Measurements from ENCODE around the gene PLEK.
"Not testable (repeated sequence)": the region's sequence is repeated elsewhere in the genome, so short reads cannot be mapped to it uniquely, and the experiment has no call there.

The PLEK gene

GRCh38 chr2:68356599-68357239 lies 8.4 kb upstream of the PLEK start:
- no peak for DNase-seq

- peak; percentile 29 for DNase-seq
These were observed 7.3 kb upstream of the PLEK start for GRCh38 chr2:68357605-68358337.

- no peak for DNase-seq
These were observed 5.2 kb upstream of the PLEK start for GRCh38 chr2:68359889-68360288.

- DNase-seq = peak; percentile 71
These were observed 3.0 kb upstream of the PLEK start for GRCh38 chr2:68362069-68362468.

- no peak for DNase-seq
These were observed 2.3 kb upstream of the PLEK start for GRCh38 chr2:68362749-68363148.

- DNase-seq = no peak
These were observed 1.4 kb upstream of the PLEK start for GRCh38 chr2:68363721-68364120.

GRCh38 chr2:68366083-68366560 lies 1.0 kb downstream of the PLEK start:
- DNase-seq = no peak

- DNase-seq = no peak
These were observed 3.0 kb downstream of the PLEK start for GRCh38 chr2:68367953-68368653.

GRCh38 chr2:68368654-68369336 lies 3.7 kb downstream of the PLEK start:
- no peak for DNase-seq

GRCh38 chr2:68369337-68369734 lies 4.3 kb downstream of the PLEK start:
- DNase-seq = no peak

GRCh38 chr2:68371138-68371537 lies 6.1 kb downstream of the PLEK start:
- DNase-seq = no peak

GRCh38 chr2:68371581-68371980 lies 6.5 kb downstream of the PLEK start:
- no peak for DNase-seq

GRCh38 chr2:68372485-68372884 lies 7.4 kb downstream of the PLEK start:
- no peak for DNase-seq

GRCh38 chr2:68374184-68374583 lies 9.1 kb downstream of the PLEK start:
- DNase-seq = no peak

GRCh38 chr2:68375582-68375981 lies 10.5 kb downstream of the PLEK start:
- DNase-seq = no peak

GRCh38 chr2:68377137-68377780 lies 12.2 kb downstream of the PLEK start:
- DNase-seq = no peak

- DNase-seq = not testable (repeated sequence)
These were observed 13.7 kb downstream of the PLEK start for GRCh38 chr2:68378779-68379178.

- no peak for DNase-seq
These were observed 14.2 kb downstream of the PLEK start for GRCh38 chr2:68379184-68379708.

GRCh38 chr2:68383778-68384177 lies 18.7 kb downstream of the PLEK start:
- DNase-seq = no peak

- DNase-seq = no peak
These were observed 19.5 kb downstream of the PLEK start for GRCh38 chr2:68384485-68385107.

- DNase-seq = no peak
These were observed 20.3 kb downstream of the PLEK start for GRCh38 chr2:68385220-68385906.

All from NCI-H345 (cell line).